Fibroblast of villous mesenchyme (primary cell): Measurements from ENCODE around the gene ARL6IP4. TPM values are rescaled to one million over a fixed set of nuclear protein-coding genes. Genes with fewer than 3 reads are reported as not detected.
A peak's percentile ranks its signal among the peaks of the same experiment; 100 is the strongest.

ENCODE experiments used
- DNase-seq: peaks from one replicate; pipeline ENCODE4 v3.0.0-alpha.2; 2010; ENCODE audit warnings: low read depth
- H3K4me3 ChIP-seq: 2 replicates; pipeline ENCODE4 v1.5.1; 2011; ENCODE audit warnings: low read depth, mild to moderate bottlenecking, low read length
- total RNA-seq: library from RNA; depleted of rRNA; stranded (reverse); fragments of >200 nt; gene quantifications from 2 replicates; pipeline ENCODE4 v1.2.3, GENCODE V29; 2012
- TF ChIP-seq, protein P1 (sequence below): IDR thresholded peaks from 2 replicates; pipeline ENCODE4 v1.5.1; 2012; ENCODE audit warnings: low read depth, mild to moderate bottlenecking, low read length; ENCODE audit not compliant: insufficient read depth

The ARL6IP4 gene
- total RNA-seq, 1 donor: 117 TPM

DNA sequence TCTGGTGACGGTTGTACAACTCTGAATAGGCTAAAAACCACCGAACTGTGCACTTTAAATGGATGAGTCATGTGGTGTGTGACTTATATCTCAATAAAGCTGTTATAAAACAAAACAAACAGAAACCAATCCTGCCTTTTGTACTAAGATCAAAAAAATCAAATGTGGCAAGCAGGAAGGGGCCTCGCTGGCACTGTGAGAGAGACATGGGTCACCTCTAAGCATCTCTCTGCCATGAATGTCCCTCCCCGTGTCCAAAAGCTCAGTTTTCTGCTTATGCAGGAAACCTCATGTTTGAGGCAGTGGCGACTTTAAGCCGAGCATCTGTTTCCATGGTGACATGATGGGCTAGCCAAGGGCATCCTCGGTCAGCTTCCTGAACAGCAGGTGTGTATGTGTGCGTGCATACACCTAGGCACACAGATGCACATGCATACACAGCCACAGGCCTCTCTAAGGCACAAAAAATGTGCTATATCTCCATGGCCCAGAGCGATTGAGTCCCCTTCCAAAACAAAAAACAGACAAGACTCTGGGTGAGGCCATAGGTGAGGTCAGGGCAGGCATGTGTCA is 44.4 kb downstream of the ARL6IP4 start:
- no peak overlapping the region for H3K4me3 ChIP-seq
- TF ChIP-seq, protein P1, sequence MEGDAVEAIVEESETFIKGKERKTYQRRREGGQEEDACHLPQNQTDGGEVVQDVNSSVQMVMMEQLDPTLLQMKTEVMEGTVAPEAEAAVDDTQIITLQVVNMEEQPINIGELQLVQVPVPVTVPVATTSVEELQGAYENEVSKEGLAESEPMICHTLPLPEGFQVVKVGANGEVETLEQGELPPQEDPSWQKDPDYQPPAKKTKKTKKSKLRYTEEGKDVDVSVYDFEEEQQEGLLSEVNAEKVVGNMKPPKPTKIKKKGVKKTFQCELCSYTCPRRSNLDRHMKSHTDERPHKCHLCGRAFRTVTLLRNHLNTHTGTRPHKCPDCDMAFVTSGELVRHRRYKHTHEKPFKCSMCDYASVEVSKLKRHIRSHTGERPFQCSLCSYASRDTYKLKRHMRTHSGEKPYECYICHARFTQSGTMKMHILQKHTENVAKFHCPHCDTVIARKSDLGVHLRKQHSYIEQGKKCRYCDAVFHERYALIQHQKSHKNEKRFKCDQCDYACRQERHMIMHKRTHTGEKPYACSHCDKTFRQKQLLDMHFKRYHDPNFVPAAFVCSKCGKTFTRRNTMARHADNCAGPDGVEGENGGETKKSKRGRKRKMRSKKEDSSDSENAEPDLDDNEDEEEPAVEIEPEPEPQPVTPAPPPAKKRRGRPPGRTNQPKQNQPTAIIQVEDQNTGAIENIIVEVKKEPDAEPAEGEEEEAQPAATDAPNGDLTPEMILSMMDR: no peak
- peak; percentile 36 for DNase-seq

DNA sequence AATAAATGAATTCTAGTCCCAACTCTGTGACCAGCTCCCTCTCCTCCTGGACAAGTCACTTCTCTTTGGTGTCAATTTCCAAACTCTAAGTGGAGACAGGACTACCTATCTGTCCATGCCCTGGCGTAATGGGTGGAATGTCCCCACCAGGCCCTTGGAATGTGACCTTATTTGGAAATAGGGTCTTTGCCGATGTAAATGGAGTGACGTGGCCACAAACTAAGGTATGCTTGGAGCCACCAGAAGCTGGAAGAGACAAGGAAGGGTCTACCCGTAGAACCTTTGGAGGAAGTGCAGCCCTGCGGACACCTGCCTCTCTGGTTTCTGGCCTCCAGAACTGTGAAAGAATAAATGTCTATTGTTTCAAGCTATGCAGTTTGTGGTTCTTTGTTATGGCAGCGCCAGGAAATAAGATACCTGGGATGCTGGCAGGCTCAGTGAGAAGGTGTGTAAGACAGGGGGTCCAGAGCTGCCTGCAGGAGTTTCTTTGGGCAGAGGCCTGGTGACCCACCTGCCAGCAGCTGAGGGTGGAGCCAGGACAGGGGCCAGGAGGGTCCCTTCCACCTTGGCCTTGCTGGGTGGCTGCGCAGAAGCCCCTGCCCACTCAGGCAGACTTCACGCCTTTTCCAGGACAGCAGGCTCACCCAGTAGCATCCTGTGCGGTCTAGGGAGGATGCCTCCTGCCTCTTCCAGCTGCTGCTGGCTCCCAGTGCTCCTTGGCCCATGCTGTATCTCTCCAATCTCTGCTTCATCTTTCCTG is 45.8 kb downstream of the ARL6IP4 start:
- DNase-seq: no peak
- TF ChIP-seq, protein P1: no peak
- no peak overlapping the region for H3K4me3 ChIP-seq

DNA sequence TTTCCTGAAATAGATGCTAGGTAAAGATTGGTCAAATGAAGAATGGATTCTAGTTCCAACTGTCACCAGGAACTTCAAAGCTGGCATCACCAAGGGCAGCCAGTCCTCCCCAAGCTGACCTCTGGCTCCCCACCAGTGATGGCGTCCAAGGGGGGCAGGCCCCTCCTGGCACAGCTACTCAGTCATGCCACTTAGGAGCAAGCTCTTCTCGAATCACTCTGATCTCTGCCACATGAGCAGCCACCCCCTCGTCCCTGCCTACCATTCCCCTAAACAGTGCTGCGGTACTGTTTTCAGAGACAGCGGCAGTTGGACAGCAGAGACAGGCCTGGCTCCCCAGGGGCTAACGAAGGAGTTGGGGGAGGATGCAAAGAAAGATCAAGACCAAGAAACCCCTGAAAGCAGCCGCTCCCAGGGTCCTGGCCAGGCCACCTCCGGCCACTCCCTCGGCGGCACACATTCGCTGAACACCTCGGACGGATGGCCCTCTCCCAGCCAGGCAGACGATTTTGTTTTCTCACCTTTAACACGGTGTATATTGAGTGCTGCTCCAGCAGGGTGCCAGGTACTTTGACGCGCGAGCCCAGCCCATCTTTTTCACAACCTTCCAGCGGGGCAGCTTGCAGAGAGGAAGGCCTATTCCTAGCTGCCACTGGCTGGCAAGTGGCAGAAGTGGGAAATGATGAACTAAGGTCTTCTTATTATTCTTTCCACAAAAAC is 47.4 kb downstream of the ARL6IP4 start:
- no peak for DNase-seq
- TF ChIP-seq, protein P1: no peak
- no peak overlapping the region for H3K4me3 ChIP-seq

DNA sequence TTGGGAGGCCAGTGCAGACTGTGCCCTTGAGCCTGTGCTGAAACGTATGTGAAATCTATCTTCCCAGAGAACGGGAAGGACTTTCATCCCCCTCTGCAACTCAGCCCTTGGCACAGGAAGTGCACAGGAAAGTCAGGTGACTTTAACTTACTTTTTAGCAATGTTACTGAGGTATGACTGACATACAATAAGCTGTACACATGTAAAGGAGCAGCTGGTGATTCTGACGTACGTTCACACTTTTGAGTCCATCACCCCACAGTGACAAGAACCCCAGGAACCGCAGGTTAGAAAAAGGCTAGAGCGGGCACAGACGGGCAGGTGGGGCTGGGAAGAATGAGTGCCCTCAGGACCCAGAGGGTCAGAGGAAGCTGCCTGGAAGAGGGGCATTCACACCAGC is 48.0 kb downstream of the ARL6IP4 start:
- no peak for DNase-seq
- no peak overlapping the region for H3K4me3 ChIP-seq
- TF ChIP-seq, protein P1: no peak

DNA sequence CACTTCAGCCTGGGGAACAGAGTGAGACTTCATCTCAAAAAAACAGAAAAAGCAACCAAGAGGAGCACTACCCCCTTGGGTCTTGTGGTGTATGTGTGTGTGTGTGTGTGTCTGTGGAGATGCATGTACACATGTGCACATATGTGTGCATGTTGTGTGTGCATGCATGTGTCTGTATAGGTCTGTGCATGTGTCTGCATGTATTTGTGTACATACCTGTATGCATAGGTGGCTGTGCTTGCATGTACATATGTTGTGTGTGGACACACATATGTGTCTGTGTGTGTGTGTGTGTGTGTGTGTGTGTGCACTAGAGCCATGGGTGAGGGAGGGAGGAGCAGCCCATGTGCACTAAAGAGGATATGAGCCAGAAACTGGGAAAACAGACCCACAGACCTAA is 49.1 kb downstream of the ARL6IP4 start:
- TF ChIP-seq, protein P1: no peak
- no peak overlapping the region for H3K4me3 ChIP-seq
- no peak for DNase-seq

DNA sequence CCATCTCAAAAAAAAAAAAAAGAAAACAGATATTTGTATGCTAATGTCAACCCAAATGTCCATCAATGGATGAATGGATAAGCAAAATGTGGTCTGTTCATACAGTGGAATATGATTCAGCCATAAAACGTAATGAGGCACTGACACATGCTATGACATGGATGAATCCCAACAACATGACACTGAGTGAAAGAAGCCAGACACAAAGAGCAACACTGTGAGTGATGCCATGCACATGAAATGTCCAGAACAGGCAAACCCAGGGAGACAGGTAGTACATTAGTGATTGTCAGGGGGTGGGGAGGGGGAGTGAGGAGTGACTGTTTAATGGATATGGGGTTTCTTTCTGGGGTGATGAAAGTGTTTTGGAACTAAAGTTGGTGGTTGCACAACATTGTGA is 50.2 kb downstream of the ARL6IP4 start:
- no peak overlapping the region for H3K4me3 ChIP-seq
- TF ChIP-seq, protein P1: no peak
- no peak for DNase-seq
